ENCODE measurements around the gene SKI. TPM values are rescaled to one million over a fixed set of nuclear protein-coding genes. Genes with fewer than 3 reads are reported as not detected.
A peak's percentile ranks its signal among the peaks of the same experiment; 100 is the strongest.
"Not testable (repeated sequence)": the region's sequence is repeated elsewhere in the genome, so short reads cannot be mapped to it uniquely, and the experiment has no call there.

SKI gene
- total RNA-seq, 8 experiments from 2014 or later: 5.0 to 36.8 (median 22.6) TPM

- Histone ChIP-seq H3K4me1 (replicated peaks in 1 of 2) (peaks cover 37 to 39% of the 10 kb centered on the region in 2 donors), H3K4me3 (no peak overlapping the region), H3K27ac (peak overlapping the region in 1 of 2 donors; percentile 21)
- in situ Hi-C loops (cut with MboI; ENCODE audit: low pct_unique_long_range_greater_than_20kb in 2 of 9, low sequenced_read_pairs in 9 of 9, unreplicated experiment in 9 of 9): no loop called here
- peak in 1 of 8 experiments; percentile 30 for ATAC-seq (replicated peaks in 6 of 8)
- 34 to 94% (median 64%) methylated on average over 2 to 20 of the region's 20 CpGs for WGBS, 10 experiments
Measured at GRCh38 chr1:2257245-2257627, 29.1 kb downstream of the SKI start.

DNA sequence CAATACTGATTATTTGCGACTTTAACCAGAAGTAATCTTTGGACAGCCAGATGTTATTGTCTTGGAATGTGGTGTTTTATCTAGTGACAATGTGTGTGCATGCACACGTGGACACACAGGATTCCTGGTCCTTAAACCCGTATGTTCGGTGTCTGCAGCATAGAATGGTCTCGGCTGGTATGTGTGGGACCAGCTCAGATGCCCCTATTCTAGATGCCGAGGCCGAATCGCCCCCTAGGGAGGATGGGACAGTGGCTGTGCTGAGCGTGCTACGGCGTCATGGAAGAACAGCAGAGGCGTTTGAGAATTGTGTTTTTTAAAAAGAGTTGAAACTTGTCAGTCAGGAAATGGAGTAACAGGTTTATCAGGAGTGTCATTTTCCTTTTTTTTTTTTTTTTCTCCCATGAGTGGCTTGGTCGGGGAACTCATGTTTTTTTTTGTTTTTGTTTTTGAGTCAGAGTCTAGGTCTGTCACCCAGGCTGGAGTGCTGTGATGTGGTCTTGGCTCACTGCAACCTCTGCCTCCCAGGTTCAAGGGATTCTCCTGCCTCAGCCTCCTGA lies 30.1 kb downstream of the SKI start:
- Histone ChIP-seq H3K4me1 (replicated peaks in 1 of 2) (peaks cover 33 to 37% of the 10 kb centered on the region in 2 donors), H3K4me3 (no peak overlapping the region), H3K27ac (no peak overlapping the region)
- WGBS, 10 experiments: 46 to 93% (median 79%) methylated on average over 2 to 13 of the region's 13 CpGs; no CpG with 5 or more reads in 2 of the 10 experiments
- no peak for ATAC-seq (replicated peaks in 6 of 8)
- in situ Hi-C loops (cut with MboI; ENCODE audit: low pct_unique_long_range_greater_than_20kb in 2 of 9, low sequenced_read_pairs in 9 of 9, unreplicated experiment in 9 of 9): no loop called here

- no peak for ATAC-seq (replicated peaks in 6 of 8)
- H3K4me1 ChIP-seq (replicated peaks in 1 of 2): peaks cover 31 to 37% of the 10 kb centered on the region in 2 donors
- H3K27ac ChIP-seq: peak overlapping the region in 1 of 2 donors; percentile 14
- 87 to 100% (median 94%) methylated on average over 1 to 9 of the region's 9 CpGs; no CpG with 5 or more reads in 3 of the 10 experiments for WGBS, 10 experiments
- in situ Hi-C loops (cut with MboI; ENCODE audit: low pct_unique_long_range_greater_than_20kb in 2 of 9, low sequenced_read_pairs in 9 of 9, unreplicated experiment in 9 of 9): no loop called here
- no peak overlapping the region for H3K4me3 ChIP-seq
Measured at GRCh38 chr1:2258996-2259395, 30.9 kb downstream of the SKI start.

DNA sequence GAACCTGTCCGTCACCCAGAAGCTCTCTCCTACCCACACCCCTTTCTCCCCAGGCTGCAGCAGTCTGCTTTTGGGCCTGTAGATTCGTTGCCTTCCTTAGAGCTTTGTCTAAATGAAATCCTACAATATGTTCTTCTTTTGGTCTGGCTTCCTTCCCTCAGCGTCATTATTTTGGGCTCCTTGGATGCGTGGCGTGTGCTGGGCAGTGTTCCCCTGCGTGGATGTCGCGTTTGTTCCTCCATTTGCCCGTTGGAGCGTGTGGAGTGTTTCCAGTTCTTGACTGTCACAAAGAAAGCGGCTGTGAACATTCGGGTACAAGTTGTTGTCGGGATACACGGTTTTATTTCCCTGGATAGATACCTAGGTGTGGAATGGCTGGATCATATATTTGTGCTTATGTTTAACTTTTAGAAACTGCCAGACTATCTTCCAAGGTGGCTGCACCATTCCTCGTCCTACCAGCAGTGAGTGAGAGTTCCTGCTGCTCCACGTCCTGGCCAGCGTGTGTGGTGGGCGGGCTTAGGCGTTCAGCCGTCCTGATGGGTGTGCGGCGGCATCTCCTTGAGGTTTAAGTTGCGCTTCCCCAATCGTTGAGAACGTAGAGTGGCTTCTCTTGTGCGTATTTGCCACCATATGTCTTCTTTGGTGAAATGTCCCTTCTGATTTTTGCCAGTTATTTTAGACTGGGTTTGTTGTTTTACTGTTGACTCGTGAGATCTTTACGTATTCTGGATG lies 31.7 kb downstream of the SKI start:
- H3K4me1 ChIP-seq (replicated peaks in 1 of 2): peaks cover 31 to 37% of the 10 kb centered on the region in 2 donors
- peak overlapping the region in 1 of 2 donors; percentile 16 for H3K27ac ChIP-seq
- 28 to 97% (median 85%) methylated on average over 3 to 28 of the region's 28 CpGs for WGBS, 10 experiments
- ATAC-seq (replicated peaks in 6 of 8): no peak
- no peak overlapping the region for H3K4me3 ChIP-seq
- in situ Hi-C loops (cut with MboI; ENCODE audit: low pct_unique_long_range_greater_than_20kb in 2 of 9, low sequenced_read_pairs in 9 of 9, unreplicated experiment in 9 of 9): no loop called here

DNA sequence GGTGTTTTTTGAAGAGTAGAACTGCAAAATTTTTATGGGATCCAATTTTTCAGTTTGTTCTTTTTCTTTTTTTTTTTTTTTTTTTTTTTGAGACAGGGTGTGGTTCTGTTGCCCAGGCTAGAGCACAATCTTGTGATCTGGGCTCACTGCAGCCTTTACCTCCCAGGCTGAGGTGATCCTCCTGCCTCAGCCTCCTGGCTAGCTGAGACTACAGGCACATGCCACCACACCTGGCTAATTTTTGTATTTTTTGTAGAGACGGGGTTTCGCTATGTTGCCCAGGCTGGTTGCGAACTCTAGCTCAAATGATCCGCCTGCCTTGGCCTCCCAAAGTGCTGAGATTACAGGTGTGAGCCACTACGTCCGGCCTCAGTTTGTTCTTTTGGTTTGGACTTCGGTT lies 32.4 kb downstream of the SKI start:
- in situ Hi-C loops (cut with MboI; ENCODE audit: low pct_unique_long_range_greater_than_20kb in 2 of 9, low sequenced_read_pairs in 9 of 9, unreplicated experiment in 9 of 9): not testable (repeated sequence)
- WGBS, 10 experiments: 91 to 100% (median 100%) methylated on average over 2 to 7 of the region's 7 CpGs; no CpG with 5 or more reads in 4 of the 10 experiments

DNA sequence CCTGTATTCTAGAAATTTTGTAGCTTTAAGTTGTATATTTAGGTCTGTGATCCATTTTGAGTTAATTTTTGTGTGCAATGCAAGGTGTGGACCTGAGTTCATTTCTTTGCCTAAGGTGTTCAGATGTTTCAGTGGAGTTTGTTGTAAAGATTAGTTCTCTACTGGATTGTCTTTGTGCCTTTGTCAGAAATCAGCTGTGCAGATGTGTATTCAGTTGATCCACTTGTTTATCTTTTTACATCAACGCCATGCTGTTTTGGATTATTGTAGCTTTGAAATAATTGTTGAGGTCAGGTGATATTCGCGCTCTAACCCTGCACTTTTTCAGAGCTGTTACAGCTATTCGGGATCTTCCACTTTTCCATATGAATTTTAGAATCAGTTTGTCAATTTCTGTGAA lies 32.8 kb downstream of the SKI start:
- 79 to 100% (median 95%) methylated on average over 3 to 4 of the region's 4 CpGs for WGBS, 10 experiments
- no peak for ATAC-seq (replicated peaks in 6 of 8)
- Histone ChIP-seq H3K4me1 (replicated peaks in 1 of 2) (peaks cover 28 to 37% of the 10 kb centered on the region in 2 donors), H3K27ac (no peak overlapping the region), H3K4me3 (no peak overlapping the region)
- in situ Hi-C loops (cut with MboI; ENCODE audit: low pct_unique_long_range_greater_than_20kb in 2 of 9, low sequenced_read_pairs in 9 of 9, unreplicated experiment in 9 of 9): no loop called here

More for the DNA sequence above, 32.4 kb downstream of the SKI start:
- not testable (repeated sequence) for H3K4me3 ChIP-seq; ATAC-seq (replicated peaks in 6 of 8); H3K27ac ChIP-seq
- peaks cover 28 to 37% of the 10 kb centered on the region in 2 donors for H3K4me1 ChIP-seq (replicated peaks in 1 of 2)

DNA sequence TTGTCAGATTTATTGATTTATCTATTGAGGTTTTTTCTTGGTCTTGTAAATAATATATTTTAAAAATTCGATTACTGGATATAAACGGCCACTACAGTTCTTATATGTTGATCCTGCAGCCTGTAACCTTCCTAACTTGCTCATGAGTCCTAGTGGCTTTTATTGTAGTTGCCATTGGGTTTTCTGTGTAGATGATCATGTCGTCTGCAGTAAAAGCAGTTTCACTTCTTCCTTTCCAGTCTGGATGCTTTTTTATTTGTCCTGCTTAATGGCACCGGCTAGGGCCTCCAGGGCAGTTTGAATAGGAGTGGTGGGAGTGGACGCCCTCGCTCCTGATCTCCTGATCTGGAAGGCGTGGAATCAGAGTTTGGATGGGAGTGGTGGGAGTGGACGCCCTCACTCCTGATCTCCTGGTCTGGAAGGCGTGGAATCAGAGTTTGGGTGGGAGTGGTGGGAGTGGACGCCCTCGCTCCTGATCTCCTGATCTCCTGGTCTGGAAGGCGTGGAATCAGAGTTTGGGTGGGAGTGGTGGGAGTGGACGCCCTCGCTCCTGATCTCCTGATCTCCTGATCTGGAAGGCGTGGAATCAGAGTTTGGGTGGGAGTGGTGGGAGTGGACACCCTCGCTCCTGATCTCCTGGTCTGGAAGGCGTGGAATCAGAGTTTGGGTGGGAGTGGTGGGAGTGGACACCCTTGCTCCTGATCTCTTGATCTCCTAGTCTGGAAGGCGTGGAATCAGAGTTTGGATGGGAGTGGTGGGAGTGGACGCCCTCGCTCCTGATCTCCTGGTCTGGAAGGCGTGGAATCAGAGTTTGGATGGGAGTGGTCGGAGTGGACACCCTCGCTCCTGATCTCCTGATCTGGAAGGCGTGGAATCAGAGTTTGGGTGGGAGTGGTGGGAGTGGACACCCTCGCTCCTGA lies 33.6 kb downstream of the SKI start:
- H3K27ac ChIP-seq; H3K4me3 ChIP-seq; in situ Hi-C loops (cut with MboI; ENCODE audit: low pct_unique_long_range_greater_than_20kb in 2 of 9, low sequenced_read_pairs in 9 of 9, unreplicated experiment in 9 of 9): not testable (repeated sequence)
- peaks cover 33 to 39% of the 10 kb centered on the region in 2 donors for H3K4me1 ChIP-seq (replicated peaks in 1 of 2)
- peak in 1 of 8 experiments; percentile 49 for ATAC-seq (replicated peaks in 6 of 8)
- 43 to 92% (median 79%) methylated on average over 2 to 3 of the region's 25 CpGs; no CpG with 5 or more reads in 3 of the 10 experiments for WGBS, 10 experiments

- H3K4me3 ChIP-seq: no peak overlapping the region
- peaks cover 35 to 38% of the 10 kb centered on the region in 2 donors for H3K4me1 ChIP-seq (replicated peaks in 1 of 2)
- H3K27ac ChIP-seq: no peak overlapping the region
- ATAC-seq (replicated peaks in 6 of 8): peak in 1 of 8 experiments; percentile 11
- WGBS, 10 experiments: 60 to 95% (median 89%) methylated on average over 1 to 16 of the region's 16 CpGs; no CpG with 5 or more reads in 3 of the 10 experiments
- in situ Hi-C loops (cut with MboI; ENCODE audit: low pct_unique_long_range_greater_than_20kb in 2 of 9, low sequenced_read_pairs in 9 of 9, unreplicated experiment in 9 of 9): no loop called here
Measured at GRCh38 chr1:2266301-2266975, 38.3 kb downstream of the SKI start.

GRCh38 chr1:2267051-2267830 lies 39.1 kb downstream of the SKI start:
- Histone ChIP-seq H3K4me1 (replicated peaks in 1 of 2) (peaks cover 43 to 46% of the 10 kb centered on the region in 2 donors), H3K27ac (no peak overlapping the region)
- in situ Hi-C loops (cut with MboI; ENCODE audit: low pct_unique_long_range_greater_than_20kb in 2 of 9, low sequenced_read_pairs in 9 of 9, unreplicated experiment in 9 of 9): no loop called here

DNA sequence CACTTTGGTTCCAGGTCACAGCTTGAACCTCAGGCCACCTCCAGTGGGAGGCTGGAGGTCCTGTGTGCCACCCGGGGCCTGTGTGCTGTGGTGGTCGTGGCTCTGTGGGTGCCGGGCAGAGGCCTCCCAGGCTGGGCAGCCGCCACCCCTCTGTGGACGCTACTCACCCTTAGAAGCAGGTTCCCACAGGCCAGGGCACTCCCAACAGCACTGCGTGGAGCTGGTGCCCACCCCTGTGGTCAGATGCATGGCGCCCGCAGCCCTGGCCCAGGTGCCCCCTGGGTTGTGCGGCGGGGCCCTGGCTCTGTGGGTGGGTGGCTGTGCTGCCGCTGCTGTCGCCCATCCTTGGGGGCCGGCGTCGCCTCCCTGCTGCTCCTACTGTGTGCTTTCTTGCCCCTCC lies 39.7 kb downstream of the SKI start:
- in situ Hi-C loops (cut with MboI; ENCODE audit: low pct_unique_long_range_greater_than_20kb in 2 of 9, low sequenced_read_pairs in 9 of 9, unreplicated experiment in 9 of 9): no loop called here
- Histone ChIP-seq H3K27ac (no peak overlapping the region), H3K4me3 (no peak overlapping the region), H3K4me1 (replicated peaks in 1 of 2) (peaks cover 49 to 52% of the 10 kb centered on the region in 2 donors)
- WGBS, 10 experiments: 98% methylated on average over 7 of the region's 15 CpGs; no CpG with 5 or more reads in 9 of the 10 experiments
- no peak for ATAC-seq (replicated peaks in 6 of 8)

More at GRCh38 chr1:2267051-2267830, 39.1 kb downstream of the SKI start:
- 43 to 89% (median 85%) methylated on average over 1 to 22 of the region's 30 CpGs; no CpG with 5 or more reads in 2 of the 10 experiments for WGBS, 10 experiments
- ATAC-seq (replicated peaks in 6 of 8): no peak
- no peak overlapping the region for H3K4me3 ChIP-seq

GRCh38 chr1:2268285-2269056 lies 40.4 kb downstream of the SKI start:
- 90 to 100% (median 94%) methylated on average over 1 to 6 of the region's 14 CpGs; no CpG with 5 or more reads in 7 of the 10 experiments for WGBS, 10 experiments
- Histone ChIP-seq H3K27ac (peak overlapping the region in 1 of 2 donors; percentile 17), H3K4me3 (no peak overlapping the region)

More at GRCh38 chr1:2268285-2269056, 40.4 kb downstream of the SKI start:
- in situ Hi-C loops (cut with MboI; ENCODE audit: low pct_unique_long_range_greater_than_20kb in 2 of 9, low sequenced_read_pairs in 9 of 9, unreplicated experiment in 9 of 9): no loop called here
- peak in 3 of 8 experiments; percentile 32 to 64 (median 55) for ATAC-seq (replicated peaks in 6 of 8)
- peaks cover 55 to 58% of the 10 kb centered on the region in 2 donors for H3K4me1 ChIP-seq (replicated peaks in 1 of 2)
